Measurements from ENCODE around the gene SPSB3.

SPSB3 gene

GRCh38 chr16:1788095-1788707, 5.8 kb upstream of the SPSB3 start (continued):
- TF ChIP-seq ZNF398 (tag by site-specific recombination; IDR thresholded peaks at IDR 0.05), result no peak
- TF ChIP-seq SCRT2 (tag by site-specific recombination; IDR thresholded peaks at IDR 0.05), result no peak
- no peak for TF ChIP-seq ZFP37 (tag by site-specific recombination; IDR thresholded peaks at IDR 0.05)
- no peak for TF ChIP-seq ZNF624 (tag by site-specific recombination; IDR thresholded peaks at IDR 0.05)

GRCh38 chr16:1787322-1788094, 5.1 kb upstream of the SPSB3 start:
- Histone ChIP-seq H3K27ac (ENCODE audit: extremely low read depth, low read depth, low read length) (no peak overlapping the region), H3K36me3 (ENCODE audit: control insufficient read depth in 2 of 2, insufficient read depth in 1 of 2, low read length in 2 of 2) (peaks cover 11 to 60% of the 10 kb centered on the region in 2 experiments; a peak in 2 of 3 replicates), H3K4me1 (ENCODE audit: control insufficient read depth, insufficient read depth, low read length) (0 out of 2 replicates have a peak, but pooled peaks cover 2% of the 10 kb centered on the region), H3K4me3 (ENCODE audit: low read depth, low read length) (no peak overlapping the region), H3K9me3 (ENCODE audit: control insufficient read depth, insufficient read depth, low read depth, low read length) (no peaks in the 10 kb centered on the region)
- no peak for TF ChIP-seq WT1 (tag by site-specific recombination; IDR thresholded peaks at IDR 0.05)
- no peak for TF ChIP-seq ZNF837 (tag by site-specific recombination; IDR thresholded peaks at IDR 0.05)
- no peak for TF ChIP-seq IKZF3 (tag by site-specific recombination; IDR thresholded peaks at IDR 0.05)
- TF ChIP-seq PBX3 (CRISPR knock-in tag; IDR thresholded peaks at IDR 0.05), result no peak
- TF ChIP-seq ZNF660 (tag by site-specific recombination; IDR thresholded peaks at IDR 0.05), result no peak
- no peak for TF ChIP-seq ZBTB17 (tag by site-specific recombination; IDR thresholded peaks at IDR 0.05)
- no peak for TF ChIP-seq ZNF362 (tag by site-specific recombination; IDR thresholded peaks at IDR 0.05)
- TF ChIP-seq SP7 (tag by site-specific recombination; IDR thresholded peaks at IDR 0.05), result no peak
- TF ChIP-seq KLF9 (tag by site-specific recombination; IDR thresholded peaks at IDR 0.05; ENCODE audit: low read depth), result no peak
- TF ChIP-seq, protein P1, sequence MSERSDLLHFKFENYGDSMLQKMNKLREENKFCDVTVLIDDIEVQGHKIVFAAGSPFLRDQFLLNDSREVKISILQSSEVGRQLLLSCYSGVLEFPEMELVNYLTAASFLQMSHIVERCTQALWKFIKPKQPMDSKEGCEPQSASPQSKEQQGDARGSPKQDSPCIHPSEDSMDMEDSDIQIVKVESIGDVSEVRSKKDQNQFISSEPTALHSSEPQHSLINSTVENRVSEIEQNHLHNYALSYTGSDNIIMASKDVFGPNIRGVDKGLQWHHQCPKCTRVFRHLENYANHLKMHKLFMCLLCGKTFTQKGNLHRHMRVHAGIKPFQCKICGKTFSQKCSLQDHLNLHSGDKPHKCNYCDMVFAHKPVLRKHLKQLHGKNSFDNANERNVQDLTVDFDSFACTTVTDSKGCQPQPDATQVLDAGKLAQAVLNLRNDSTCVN (tag by site-specific recombination; optimal IDR thresholded peaks at IDR 0.05), result no peak
- no peak for TF ChIP-seq ZNF701 (tag by site-specific recombination; IDR thresholded peaks at IDR 0.05)
- TF ChIP-seq FEZF1 (tag by site-specific recombination; IDR thresholded peaks at IDR 0.05), result no peak
- TF ChIP-seq SCRT1 (tag by site-specific recombination; IDR thresholded peaks at IDR 0.05; ENCODE audit: borderline replicate concordance), result no peak
- no peak for TF ChIP-seq ZNF423 (tag by site-specific recombination; IDR thresholded peaks at IDR 0.05)
- ChIA-PET CTCF (interaction anchor here (0.6 kb wide), 1 partner anchor 23 kb away, joined by 3 read pairs; no protein-coding TSS in a partner anchor), POLR2A (interaction anchor here (1.5 kb wide), 1 partner anchor 10 kb away, joined by 3 read pairs; no protein-coding TSS in a partner anchor)
